Spleen (tissue), 11 donors: ENCODE data around the gene CCDC9. TPM values are rescaled to one million over a fixed set of nuclear protein-coding genes. Genes with fewer than 3 reads are reported as not detected.

ENCODE experiments used
- DNase-seq: peaks from one replicate; pipeline ENCODE4 v3.0.0-alpha.2; 2020
- H3K27ac ChIP-seq, 8 donors: fragments of 200-600 bp; sonication (generic) in 7 of 8; 1 replicate in 4 of 8; 2 replicates in 4 of 8; pipeline versions ENCODE4 v1.5.0 to v1.8.0; 2016 to 2021; ENCODE audit warnings: inconsistent platforms in 4 of 8, mild to moderate bottlenecking in 4 of 8, moderate library complexity in 1 of 8
- H3K27me3 ChIP-seq, 7 donors: fragments of 200-600 bp; sonication (generic) in 6 of 7; replicated peaks in 1 of 7; 1 replicate in 4 of 7; 2 replicates in 3 of 7; pipeline versions ENCODE4 v1.5.0 to v1.8.0; 2016 to 2021; ENCODE audit warnings: inconsistent platforms in 3 of 7, mild to moderate bottlenecking in 1 of 7
- H3K36me3 ChIP-seq, 6 donors: fragments of 200-600 bp; sonication (generic) in 5 of 6; 1 replicate in 4 of 6; 2 replicates in 2 of 6; pipeline versions ENCODE4 v1.5.0 to v1.8.0; 2016 to 2021; ENCODE audit warnings: inconsistent platforms in 2 of 6
- H3K4me1 ChIP-seq, 6 donors: fragments of 200-600 bp; sonication (generic) in 5 of 6; 1 replicate in 3 of 6; 2 replicates in 3 of 6; pipeline versions ENCODE4 v1.5.0 to v1.8.0; 2016 to 2021; ENCODE audit warnings: inconsistent platforms in 3 of 6
- H3K4me3 ChIP-seq, 8 donors: fragments of 200-600 bp; sonication (generic) in 7 of 8; 1 replicate in 4 of 8; 2 replicates in 4 of 8; pipeline versions ENCODE4 v1.5.0 to v1.8.0; 2016 to 2021; ENCODE audit warnings: inconsistent platforms in 4 of 8, mild to moderate bottlenecking in 4 of 8, moderate library complexity in 2 of 8
- H3K9me3 ChIP-seq, 8 donors: fragments of 200-600 bp; sonication (generic) in 7 of 8; 1 replicate in 4 of 8; 2 replicates in 4 of 8; pipeline versions ENCODE4 v1.5.0 to v1.8.0; 2016 to 2021; ENCODE audit warnings: inconsistent platforms in 4 of 8
- CTCF ChIP-seq, 11 experiments: fragments of 200-600 bp in 7 of 11; fragments of 450-650 bp in 4 of 11; sonication (generic) in 4 of 11; IDR thresholded peaks in 8 of 11; conservative IDR thresholded peaks in 3 of 11; 1 replicate in 7 of 11; 2 replicates in 4 of 11; pipeline versions ENCODE4 v1.4.0 to v1.8.0; 2016 to 2021; ENCODE audit warnings: antibody characterized with exemption in 11 of 11, inconsistent platforms in 4 of 11, mild to moderate bottlenecking in 1 of 11
- POLR2A ChIP-seq, 3 donors: fragments of 450-650 bp; IDR thresholded peaks; one replicate each; pipeline ENCODE4 v1.5.1; 2017; ENCODE audit warnings: antibody characterized with exemption in 3 of 3, mild to moderate bottlenecking in 1 of 3
- POLR2AphosphoS5 ChIP-seq, 3 donors: sonication (generic); formaldehyde crosslinking; IDR thresholded peaks; one replicate each; pipeline ENCODE4 v1.5.1; 2017; ENCODE audit warnings: antibody characterized with exemption in 3 of 3
- WGBS, 5 donors: extraction: QIAGEN DNeasy Blood & Tissue Kit in 3 of 5; methylation state at CpG; one replicate each; pipeline versions ENCODE4 v1.1.5 to v1.1.7; 2013 to 2018; 5-methylcytosine and 5-hydroxymethylcytosine counted together
- intact Hi-C: fragments of 100-400 bp; cut with DNase I; formaldehyde crosslinking; loops from one replicate; pipeline ENCODE4 v1.15.0; 2023; ENCODE audit warnings: low total_unique reads
- polyA plus RNA-seq, 3 donors: library from polyadenylated mRNA; stranded (reverse); fragments of 200-250 nt; gene quantifications; one replicate each; pipeline ENCODE4 v1.2.1, GENCODE V29; 2013
- total RNA-seq, 7 donors: library from RNA; depleted of rRNA in 3 of 7; stranded (reverse); fragments of >200 nt in 3 of 7; fragmentation: NEBNext Ultra II Directional in 4 of 7; extraction: Animal tissue kit (Norgen Biotek cat#: 25700) in 4 of 7; gene quantifications; one replicate each; pipeline versions ENCODE4 v1.1.0 to v1.2.1, GENCODE V29; 2016 to 2021
- donor health status: healthy with polysubstance abuse.
- donor health status: DM: no; HTN: no; CAD: no; lungs with moderate emphysema.
- donor health status: DM: no; HTN: no; CAD: no.
- donor health status: Bipolar disorder and iron deficiency.
- donor health status: healthy.
- donor health status: DM: no; HTN: no; CAD: no.
- donor health status: DM: yes; HTN: yes; CAD: no.

The CCDC9 gene
- total and polyA plus RNA-seq, 10 donors: 11.0 to 43.0 (median 29.4) TPM

GRCh38 chr19:47309038-47309437 is 52.7 kb downstream of the CCDC9 start:
- peaks cover 0 to 69% (median 0%) of the 10 kb centered on the region in 7 donors for H3K27me3 ChIP-seq
- TF ChIP-seq CTCF (IDR thresholded peaks at IDR 0.05 in 8 of 11, conservative IDR thresholded peaks at IDR 0.05 in 3 of 11) (no peak), POLR2A (IDR thresholded peaks at IDR 0.05) (no peak), POLR2AphosphoS5 (IDR thresholded peaks at IDR 0.05) (no peak)
- H3K36me3 ChIP-seq: peaks cover 0 to 7% (median 0%) of the 10 kb centered on the region in 6 donors
- peak overlapping the region in 3 of 8 donors; percentile 27 to 68 (median 31) for H3K4me3 ChIP-seq
- H3K9me3 ChIP-seq: no peaks in the 10 kb centered on the region
- DNase-seq: no peak
- H3K27ac ChIP-seq: peak overlapping the region in 7 of 8 donors; percentile 60 to 93 (median 85)
- H3K4me1 ChIP-seq: peaks cover 0 to 55% (median 11%) of the 10 kb centered on the region in 6 donors
- WGBS, 5 donors: 68 to 83% (median 75%) methylated on average over 8 of the region's 8 CpGs
- intact Hi-C loops: no loop called here

- Histone ChIP-seq H3K27ac (peak within 1 kb of the TSS in 7 of 8 donors; percentile 60 to 93 (median 85)), H3K36me3 (peaks cover 0 to 7% (median 0%) of the 10 kb centered on the region in 6 donors), H3K9me3 (no peaks in the 10 kb centered on the region), H3K27me3 (peaks cover 0 to 63% (median 0%) of the 10 kb centered on the region in 7 donors), H3K4me1 (peaks cover 0 to 59% (median 13%) of the 10 kb centered on the region in 6 donors), H3K4me3 (peak within 1 kb of the TSS in 7 of 8 donors; percentile 12 to 68 (median 27))
- intact Hi-C loops: no loop called here
- 23 to 34% (median 30%) methylated on average over 12 of the region's 12 CpGs for WGBS, 5 donors
- no peak for TF ChIP-seq POLR2A (IDR thresholded peaks at IDR 0.05)
- peak in 3 of 11 experiments; percentile 32 to 41 (median 33) for TF ChIP-seq CTCF (IDR thresholded peaks at IDR 0.05 in 8 of 11, conservative IDR thresholded peaks at IDR 0.05 in 3 of 11)
- peak; percentile 58 to 92 (median 65) for TF ChIP-seq POLR2AphosphoS5 (IDR thresholded peaks at IDR 0.05)
- DNase-seq: peak; percentile 88
Measured at GRCh38 chr19:47309608-47310007, 53.3 kb downstream of the CCDC9 start, which contains the start of gene C5AR1. Gene C5AR1 (plus strand): TSS chr19:47309861. CDS start chr19:47309896, 35 bp downstream.

- Histone ChIP-seq H3K9me3 (no peaks in the 10 kb centered on the region), H3K4me3 (peak overlapping the region in 7 of 8 donors; percentile 12 to 68 (median 27)), H3K4me1 (peaks cover 0 to 57% (median 8%) of the 10 kb centered on the region in 6 donors), H3K27ac (peak overlapping the region in 7 of 8 donors; percentile 60 to 93 (median 85)), H3K27me3 (peaks cover 0 to 63% (median 0%) of the 10 kb centered on the region in 7 donors), H3K36me3 (peaks cover 0 to 7% (median 0%) of the 10 kb centered on the region in 6 donors)
- WGBS, 5 donors: 84 to 91% (median 87%) methylated on average over 2 of the region's 2 CpGs
- intact Hi-C loops: no loop called here
- TF ChIP-seq CTCF (IDR thresholded peaks at IDR 0.05 in 8 of 11, conservative IDR thresholded peaks at IDR 0.05 in 3 of 11) (no peak), POLR2A (IDR thresholded peaks at IDR 0.05) (no peak)
- DNase-seq: no peak
Measured at GRCh38 chr19:47310323-47310722, 54.0 kb downstream of the CCDC9 start.

GRCh38 chr19:47310819-47311218 is 54.5 kb downstream of the CCDC9 start:
- Histone ChIP-seq H3K4me3 (peak overlapping the region in 6 of 8 donors; percentile 23 to 68 (median 29)), H3K27me3 (peaks cover 0 to 59% (median 0%) of the 10 kb centered on the region in 7 donors), H3K9me3 (no peaks in the 10 kb centered on the region), H3K27ac (peak overlapping the region in 7 of 8 donors; percentile 60 to 93 (median 85)), H3K4me1 (peaks cover 0 to 56% (median 5%) of the 10 kb centered on the region in 6 donors), H3K36me3 (peaks cover 0 to 7% (median 0%) of the 10 kb centered on the region in 6 donors)
- TF ChIP-seq POLR2AphosphoS5 (IDR thresholded peaks at IDR 0.05) (peak; percentile 52 to 93 (median 69)), POLR2A (IDR thresholded peaks at IDR 0.05) (no peak), CTCF (IDR thresholded peaks at IDR 0.05 in 8 of 11, conservative IDR thresholded peaks at IDR 0.05 in 3 of 11) (no peak)
- 16 to 43% (median 34%) methylated on average over 5 of the region's 5 CpGs for WGBS, 5 donors
- peak; percentile 89 for DNase-seq
- intact Hi-C loops: no loop called here
